Neural cell (in vitro differentiated cells): ENCODE measurements around the gene COPZ2.

Experiments used
- POLR2AphosphoS5 ChIP-seq: IDR thresholded peaks from 2 replicates; pipeline ENCODE4 v1.6.1; 2012
- RAD21 ChIP-seq: fragments of 450-650 bp; conservative IDR thresholded peaks from 2 replicates; pipeline ENCODE4 v1.6.1; 2014; ENCODE audit warnings: antibody characterized with exemption, mild to moderate bottlenecking, moderate library complexity
- TF ChIP-seq, protein P1 (sequence below): IDR thresholded peaks from 2 replicates; pipeline ENCODE4 v1.6.1; 2012; ENCODE audit warnings: borderline replicate concordance

DNA sequence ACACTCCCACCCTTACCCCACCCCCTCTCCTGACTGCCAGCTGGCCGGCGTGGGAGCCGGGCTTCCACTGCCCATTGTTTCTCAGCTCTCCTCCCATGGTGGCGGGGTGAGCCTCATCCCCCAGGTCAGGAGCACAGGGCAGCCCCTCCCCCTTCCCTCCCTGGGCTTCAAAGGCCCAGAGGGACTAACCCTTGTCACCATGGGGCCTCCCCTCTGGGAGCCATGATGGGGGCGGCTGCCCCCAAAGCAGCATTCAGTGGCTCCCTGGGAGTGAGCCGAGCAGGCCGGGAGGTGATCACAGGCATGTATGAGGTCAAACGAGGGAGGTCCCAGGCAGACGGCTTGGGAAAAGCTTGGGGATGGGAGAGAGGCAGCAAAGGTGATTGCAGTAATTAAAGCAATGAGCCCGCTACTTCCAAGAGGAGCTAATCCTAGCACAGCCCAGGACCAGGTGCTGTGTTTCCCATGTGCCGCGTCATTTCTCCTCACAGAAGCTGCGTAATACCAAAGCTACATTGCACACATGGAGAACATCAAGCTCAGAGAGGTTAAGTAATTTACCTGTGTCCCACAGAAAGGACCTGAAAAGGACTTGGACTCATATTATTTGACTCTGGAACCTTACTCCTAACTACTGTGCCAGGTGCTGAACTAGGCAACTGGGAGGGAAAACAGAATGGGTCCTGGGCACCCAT is 42.2 kb downstream of the COPZ2 start:
- no peak for TF ChIP-seq POLR2AphosphoS5
- no peak for TF ChIP-seq RAD21
- TF ChIP-seq, protein P1, sequence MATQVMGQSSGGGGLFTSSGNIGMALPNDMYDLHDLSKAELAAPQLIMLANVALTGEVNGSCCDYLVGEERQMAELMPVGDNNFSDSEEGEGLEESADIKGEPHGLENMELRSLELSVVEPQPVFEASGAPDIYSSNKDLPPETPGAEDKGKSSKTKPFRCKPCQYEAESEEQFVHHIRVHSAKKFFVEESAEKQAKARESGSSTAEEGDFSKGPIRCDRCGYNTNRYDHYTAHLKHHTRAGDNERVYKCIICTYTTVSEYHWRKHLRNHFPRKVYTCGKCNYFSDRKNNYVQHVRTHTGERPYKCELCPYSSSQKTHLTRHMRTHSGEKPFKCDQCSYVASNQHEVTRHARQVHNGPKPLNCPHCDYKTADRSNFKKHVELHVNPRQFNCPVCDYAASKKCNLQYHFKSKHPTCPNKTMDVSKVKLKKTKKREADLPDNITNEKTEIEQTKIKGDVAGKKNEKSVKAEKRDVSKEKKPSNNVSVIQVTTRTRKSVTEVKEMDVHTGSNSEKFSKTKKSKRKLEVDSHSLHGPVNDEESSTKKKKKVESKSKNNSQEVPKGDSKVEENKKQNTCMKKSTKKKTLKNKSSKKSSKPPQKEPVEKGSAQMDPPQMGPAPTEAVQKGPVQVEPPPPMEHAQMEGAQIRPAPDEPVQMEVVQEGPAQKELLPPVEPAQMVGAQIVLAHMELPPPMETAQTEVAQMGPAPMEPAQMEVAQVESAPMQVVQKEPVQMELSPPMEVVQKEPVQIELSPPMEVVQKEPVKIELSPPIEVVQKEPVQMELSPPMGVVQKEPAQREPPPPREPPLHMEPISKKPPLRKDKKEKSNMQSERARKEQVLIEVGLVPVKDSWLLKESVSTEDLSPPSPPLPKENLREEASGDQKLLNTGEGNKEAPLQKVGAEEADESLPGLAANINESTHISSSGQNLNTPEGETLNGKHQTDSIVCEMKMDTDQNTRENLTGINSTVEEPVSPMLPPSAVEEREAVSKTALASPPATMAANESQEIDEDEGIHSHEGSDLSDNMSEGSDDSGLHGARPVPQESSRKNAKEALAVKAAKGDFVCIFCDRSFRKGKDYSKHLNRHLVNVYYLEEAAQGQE: no peak
